ENCODE measurements around the gene MERTK.

Gene MERTK

GRCh38 chr2:111982822-111983221 lies 84.4 kb downstream of the MERTK start:
- no peak for DNase-seq

GRCh38 chr2:111983478-111984212 lies 85.2 kb downstream of the MERTK start:
- no peak for DNase-seq

- DNase-seq: no peak
Measured at GRCh38 chr2:111984213-111984604, 85.8 kb downstream of the MERTK start.

- no peak for DNase-seq
Measured at GRCh38 chr2:111985514-111985913, 87.1 kb downstream of the MERTK start.

- no peak for DNase-seq
Measured at GRCh38 chr2:111986116-111986900, 87.9 kb downstream of the MERTK start.

- no peak for DNase-seq
Measured at GRCh38 chr2:111990375-111990774, 92.0 kb downstream of the MERTK start.

GRCh38 chr2:111990856-111991255 lies 92.4 kb downstream of the MERTK start:
- DNase-seq: no peak

- DNase-seq: no peak
Measured at GRCh38 chr2:111994042-111994441, 95.6 kb downstream of the MERTK start.

- no peak for DNase-seq
Measured at GRCh38 chr2:111995148-111995547, 96.7 kb downstream of the MERTK start.

- no peak for DNase-seq
Measured at GRCh38 chr2:111999809-112000208, 101.4 kb downstream of the MERTK start.

GRCh38 chr2:112000399-112001135 lies 102.2 kb downstream of the MERTK start:
- DNase-seq: no peak

GRCh38 chr2:112001136-112001715 lies 102.8 kb downstream of the MERTK start:
- DNase-seq: no peak

- no peak for DNase-seq
Measured at GRCh38 chr2:112001942-112002341, 103.5 kb downstream of the MERTK start.

GRCh38 chr2:112003576-112004252 lies 105.3 kb downstream of the MERTK start:
- DNase-seq: no peak

GRCh38 chr2:112004253-112004645 lies 105.8 kb downstream of the MERTK start:
- no peak for DNase-seq

GRCh38 chr2:112005406-112006075 lies 107.1 kb downstream of the MERTK start:
- no peak for DNase-seq

- DNase-seq: no peak
Measured at GRCh38 chr2:112006076-112006410, 107.6 kb downstream of the MERTK start.

GRCh38 chr2:112007493-112007892 lies 109.1 kb downstream of the MERTK start:
- no peak for DNase-seq

- DNase-seq: no peak
Measured at GRCh38 chr2:112008910-112009485, 110.6 kb downstream of the MERTK start.

- DNase-seq: no peak
Measured at GRCh38 chr2:112010751-112011150, 112.3 kb downstream of the MERTK start.

- no peak for DNase-seq
Measured at GRCh38 chr2:112012556-112012955, 114.1 kb downstream of the MERTK start.

- no peak for DNase-seq
Measured at GRCh38 chr2:112018846-112019245, 120.4 kb downstream of the MERTK start.

Data from NCI-H524 (cell line).